GM12878 (cell line): Measurements from ENCODE around the gene DTNA. TPM values are rescaled to one million over a fixed set of nuclear protein-coding genes. Genes with fewer than 3 reads are reported as not detected.

ENCODE experiments used
- ATAC-seq: fragments of 200-7000 bp; cut with Tn5 transposase; 3 replicates; pipeline ENCODE4 v1.9.1; 2020; ENCODE audit warnings: mild to moderate bottlenecking, moderate library complexity
- BruUV-seq: library from RNA; stranded (reverse); fragments of 400-500 nt; replicated peaks from 2 replicates; lab custom pipeline; 2021; lab: Mats Ljungman, UMichigan
- CTCF ChIA-PET: fragments of 300-600 bp; sonication (Branson Sonifier 250); formaldehyde crosslinking; extraction: SDS; loops from one replicate; lab custom pipeline; 2021; ENCODE audit warnings: inconsistent platforms; lab: Yijun Ruan, JAX
- POLR2A ChIA-PET: fragments of 350-600 bp; formaldehyde crosslinking; extraction: SDS; loops from one replicate; lab custom pipeline; 2021; ENCODE audit warnings: inconsistent platforms; lab: Charles Lee
- RAD21 ChIA-PET: fragments of 300-600 bp; sonication (Branson Sonifier 250); formaldehyde crosslinking; loops from one replicate; lab custom pipeline; 2023; ENCODE audit warnings: antibody characterized with exemption; ENCODE audit not compliant: unreplicated experiment; lab: Charles Lee
- SMC1A ChIA-PET: fragments of 300-600 bp; sonication (Branson Sonifier 250); formaldehyde crosslinking; loops from one replicate; lab custom pipeline; 2023; ENCODE audit not compliant: unreplicated experiment, uncharacterized antibody; lab: Charles Lee
- DNase-seq: peaks from one replicate; pipeline ENCODE4 v3.0.0-alpha.2; 2011; ENCODE audit warnings: low read depth, low spot score
- FAIRE-seq: peaks from 3 replicates; lab custom pipeline; 2011; peaks lifted over from hg19 to GRCh38; lab: Jason Lieb, UNC
- H2AFZ ChIP-seq: 2 replicates; pipeline ENCODE4 v1.6.0; 2011; ENCODE audit warnings: low read depth, low read length, control low read depth; ENCODE audit not compliant: control insufficient read depth
- H3K27ac ChIP-seq: 2 replicates; pipeline ENCODE4 v1.5.1; 2011; ENCODE audit warnings: control low read depth; ENCODE audit not compliant: control insufficient read depth, insufficient read depth
- H3K27me3 ChIP-seq, 2 experiments: replicated peaks in 1 of 2; 2 replicates each; pipeline versions ENCODE4 v1.6.0 to v1.6.1; 2011; ENCODE audit warnings: low read length in 1 of 2; ENCODE audit not compliant: control insufficient read depth in 2 of 2, insufficient read depth in 2 of 2
- H3K36me3 ChIP-seq, 2 experiments: 2 replicates each; pipeline ENCODE4 v1.5.1; 2011; ENCODE audit warnings: low read length in 1 of 2; ENCODE audit not compliant: control insufficient read depth in 2 of 2, insufficient read depth in 2 of 2
- H3K4me1 ChIP-seq: 2 replicates; pipeline ENCODE4 v1.6.1; 2011; ENCODE audit warnings: mild to moderate bottlenecking, low read length, moderate library complexity, mixed read lengths; ENCODE audit not compliant: control insufficient read depth, insufficient read depth
- H3K4me2 ChIP-seq: 2 replicates; pipeline ENCODE4 v1.6.0; 2011; ENCODE audit warnings: control low read depth; ENCODE audit not compliant: control insufficient read depth, insufficient read depth
- H3K4me3 ChIP-seq: fragments of 200-600 bp; sonication (generic); 2 replicates; pipeline ENCODE4 v1.5.1; 2016
- H3K79me2 ChIP-seq: 2 replicates; pipeline ENCODE4 v1.6.0; 2011; ENCODE audit warnings: low read length; ENCODE audit not compliant: control insufficient read depth, insufficient read depth
- H3K9ac ChIP-seq: 2 replicates; pipeline ENCODE4 v1.8.0; 2011; ENCODE audit warnings: low read length, control low read depth, mixed read lengths; ENCODE audit not compliant: control insufficient read depth, insufficient read depth
- H3K9me3 ChIP-seq: replicated peaks from 3 replicates; pipeline ENCODE4 v1.5.1; 2011; ENCODE audit warnings: mild to moderate bottlenecking, low read length; ENCODE audit not compliant: control insufficient read depth, insufficient read depth
- H4K20me1 ChIP-seq: 2 replicates; pipeline ENCODE4 v1.6.0; 2011; ENCODE audit not compliant: control insufficient read depth, insufficient read depth
- CEBPB ChIP-seq, 2 experiments: fragments of 150-350 bp in 1 of 2; IDR thresholded peaks; 2 replicates each; pipeline ENCODE4 v1.6.1; 2012 to 2014; ENCODE audit warnings: low read depth in 2 of 2, low read length in 2 of 2, borderline replicate concordance in 1 of 2, inconsistent platforms in 1 of 2
- E4F1 ChIP-seq: fragments of 450-650 bp; IDR thresholded peaks from 2 replicates; pipeline ENCODE4 v1.6.1; 2018; ENCODE audit warnings: borderline replicate concordance, mild to moderate bottlenecking; ENCODE audit not compliant: partially characterized antibody
- MTA3 ChIP-seq: IDR thresholded peaks from 2 replicates; pipeline ENCODE4 v1.6.1; 2012; ENCODE audit warnings: low read length, inconsistent platforms, borderline replicate concordance
- NBN ChIP-seq: fragments of 450-650 bp; IDR thresholded peaks from 2 replicates; pipeline ENCODE4 v1.6.1; 2016
- NFIC ChIP-seq: IDR thresholded peaks from 2 replicates; pipeline ENCODE4 v1.6.1; 2012; ENCODE audit warnings: low read depth, mild to moderate bottlenecking, inconsistent platforms, low read length, moderate library complexity
- RBBP5 ChIP-seq: fragments of 200-600 bp; sonication (generic); conservative IDR thresholded peaks from 2 replicates; pipeline ENCODE4 v1.6.1; 2016
- RUNX3 ChIP-seq: IDR thresholded peaks from 2 replicates; pipeline ENCODE4 v1.6.1; 2012; ENCODE audit warnings: low read length, inconsistent platforms
- SPI1 ChIP-seq: IDR thresholded peaks from 2 replicates; pipeline ENCODE4 v1.6.1; 2011; ENCODE audit warnings: low read depth, mild to moderate bottlenecking, low read length, moderate library complexity, borderline replicate concordance; ENCODE audit not compliant: insufficient read depth
- TCF12 ChIP-seq: IDR thresholded peaks from 2 replicates; pipeline ENCODE4 v1.6.1; 2011; ENCODE audit warnings: low read depth, mild to moderate bottlenecking, low read length
- TCF7 ChIP-seq: IDR thresholded peaks from 2 replicates; pipeline ENCODE4 v1.6.1; 2014; ENCODE audit warnings: antibody characterized with exemption, borderline replicate concordance
- ZNF384 ChIP-seq: IDR thresholded peaks from 2 replicates; pipeline ENCODE4 v1.6.1; 2012; ENCODE audit warnings: low read depth, mild to moderate bottlenecking, low read length, improper control_type of control experiment, borderline replicate concordance
- ZNF622 ChIP-seq: fragments of 450-650 bp; IDR thresholded peaks from 2 replicates; pipeline ENCODE4 v1.6.1; 2017; ENCODE audit warnings: mild to moderate bottlenecking, inconsistent platforms
- WGBS: methylation state at CpG from one replicate; pipeline ENCODE4 v1.1.6; 2016; ENCODE audit warnings: low lambda C conversion rate; ENCODE audit not compliant: insufficient replicate concordance, insufficient coverage; ENCODE audit errors: missing lambda C conversion rate; 5-methylcytosine and 5-hydroxymethylcytosine counted together
- in situ Hi-C: fragments of 300-500 bp; cut with MboI; formaldehyde crosslinking; loops from 9 replicates; pipeline ENCODE4 v1.14.3; 2018; ENCODE audit warnings: mixed read lengths
- intact Hi-C: fragments of 100-400 bp; cut with micrococcal nuclease; formaldehyde crosslinking; loops from one replicate; pipeline ENCODE4 v1.14.2; 2022; ENCODE audit not compliant: unreplicated experiment
- polyA plus RNA-seq, 11 experiments: library from polyadenylated mRNA; depleted of rRNA in 4 of 11; unstranded in 6 of 11; stranded (reverse) in 5 of 11; fragments of >200 nt; fragmentation: Nextera tagmentation in 4 of 11; fragmentation: Illumina TruSeq in 1 of 11; extraction: Ambion mirVana in 4 of 11; extraction: Trizol in 1 of 11; gene quantifications; 1 replicate in 1 of 11; 2 replicates in 10 of 11; pipeline versions ENCODE4 v1.2.1 to v1.2.3, GENCODE V29; 2011 to 2016; ENCODE audit warnings: inconsistent platforms in 2 of 11, missing spikeins in 2 of 11, low read depth in 1 of 11
- total RNA-seq, 4 experiments: library from RNA; depleted of rRNA in 3 of 4; stranded (reverse); fragments of >200 nt in 3 of 4; fragmentation: Illumina TruSeq in 1 of 4; extraction: Trizol in 1 of 4; gene quantifications; 2 replicates each; pipeline versions ENCODE4 v1.2.1 to v1.2.3, GENCODE V29; 2013 to 2021
- TF ChIP-seq, protein P1 (sequence below), 3 experiments: IDR thresholded peaks in 2 of 3; conservative IDR thresholded peaks in 1 of 3; 2 replicates each; pipeline ENCODE4 v1.5.1; 2011; ENCODE audit warnings: low read depth in 3 of 3, low read length in 3 of 3, mild to moderate bottlenecking in 3 of 3, control low read depth in 2 of 3, moderate library complexity in 2 of 3, inconsistent platforms in 1 of 3, mixed read lengths in 1 of 3; ENCODE audit not compliant: control insufficient read depth in 2 of 3, insufficient read depth in 1 of 3; ENCODE audit errors: extremely low read depth in 1 of 3

DTNA gene
- total and polyA plus RNA-seq, 10 of the 15 experiments (the other 5 are each of a cell fraction or from before 2014, with no cell fraction given), result 0.26 to 8.6 (median 0.53) TPM

- in situ Hi-C loops (no loop called here), intact Hi-C loops (no loop called here)
- H3K4me2 ChIP-seq, result no peak overlapping the region
- H3K9me3 ChIP-seq, result no peaks in the 10 kb centered on the region
- FAIRE-seq, result no peak
- H3K27me3 ChIP-seq, result peaks cover 0 to 2% of the 10 kb centered on the region in 2 experiments; a peak in 1 of 4 replicates
- ChIA-PET CTCF (interaction anchor here (1.1 to 4.0 kb wide), 4 partner anchors 9 to 112 kb away, joined by 3 to 16 read pairs (median 4); no protein-coding TSS in a partner anchor), POLR2A (interaction anchor here (0.6 kb wide), 1 partner anchor 442 kb away, joined by 3 read pairs; no protein-coding TSS in a partner anchor), RAD21 (interaction anchor here (1.3 to 1.6 kb wide), 2 partner anchors 9 to 43 kb away, joined by 3 to 7 read pairs; no protein-coding TSS in a partner anchor)
- no peak overlapping the region for H3K9ac ChIP-seq
- 3% methylated on average over 2 of the region's 2 CpGs for WGBS
- no peaks in the 10 kb centered on the region for H3K36me3 ChIP-seq
- H3K79me2 ChIP-seq, result no peaks in the 10 kb centered on the region
- no peaks in the 10 kb centered on the region for H3K4me1 ChIP-seq
- no peak overlapping the region for H2AFZ ChIP-seq
- peak; percentile 43; the same call in 2 of the 3 replicates for ATAC-seq
- no peak for TF ChIP-seq ZNF384
- TF ChIP-seq, all 136 proteins: peak for 0
- no peak overlapping the region for H3K4me3 ChIP-seq
- DNase-seq, result no peak
- BruUV-seq, result no TSS peak
- no peaks in the 10 kb centered on the region for H4K20me1 ChIP-seq
- SMC1A ChIA-PET, result interaction anchor here (0.7 to 1.9 kb wide), 7 partner anchors 11 to 420 kb away, joined by 3 to 6 read pairs (median 3); no protein-coding TSS in a partner anchor
- no peak overlapping the region for H3K27ac ChIP-seq
Measured at GRCh38 chr18:34772887-34773286, 62.8 kb downstream of the DTNA start.

GRCh38 chr18:34773378-34773777 lies 63.3 kb downstream of the DTNA start:
- 0% methylated on average over 2 of the region's 2 CpGs for WGBS
- H3K36me3 ChIP-seq, result no peaks in the 10 kb centered on the region
- FAIRE-seq (no peak), ATAC-seq (no peak), DNase-seq (no peak)
- H4K20me1 ChIP-seq, result no peaks in the 10 kb centered on the region
- H2AFZ ChIP-seq, result no peak overlapping the region
- ChIA-PET SMC1A (interaction anchor here (0.8 to 1.5 kb wide), 5 partner anchors 10 to 112 kb away, joined by 3 to 5 read pairs (median 4); no protein-coding TSS in a partner anchor), CTCF (interaction anchor here (0.8 to 4.0 kb wide), 5 partner anchors 9 to 650 kb away, joined by 3 to 16 read pairs (median 3); no protein-coding TSS in a partner anchor), POLR2A (no interaction called here), RAD21 (no interaction called here)
- TF ChIP-seq TCF7, result no peak
- TF ChIP-seq MTA3, result no peak
- TF ChIP-seq SPI1, result no peak
- TF ChIP-seq, protein P1, sequence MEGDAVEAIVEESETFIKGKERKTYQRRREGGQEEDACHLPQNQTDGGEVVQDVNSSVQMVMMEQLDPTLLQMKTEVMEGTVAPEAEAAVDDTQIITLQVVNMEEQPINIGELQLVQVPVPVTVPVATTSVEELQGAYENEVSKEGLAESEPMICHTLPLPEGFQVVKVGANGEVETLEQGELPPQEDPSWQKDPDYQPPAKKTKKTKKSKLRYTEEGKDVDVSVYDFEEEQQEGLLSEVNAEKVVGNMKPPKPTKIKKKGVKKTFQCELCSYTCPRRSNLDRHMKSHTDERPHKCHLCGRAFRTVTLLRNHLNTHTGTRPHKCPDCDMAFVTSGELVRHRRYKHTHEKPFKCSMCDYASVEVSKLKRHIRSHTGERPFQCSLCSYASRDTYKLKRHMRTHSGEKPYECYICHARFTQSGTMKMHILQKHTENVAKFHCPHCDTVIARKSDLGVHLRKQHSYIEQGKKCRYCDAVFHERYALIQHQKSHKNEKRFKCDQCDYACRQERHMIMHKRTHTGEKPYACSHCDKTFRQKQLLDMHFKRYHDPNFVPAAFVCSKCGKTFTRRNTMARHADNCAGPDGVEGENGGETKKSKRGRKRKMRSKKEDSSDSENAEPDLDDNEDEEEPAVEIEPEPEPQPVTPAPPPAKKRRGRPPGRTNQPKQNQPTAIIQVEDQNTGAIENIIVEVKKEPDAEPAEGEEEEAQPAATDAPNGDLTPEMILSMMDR (IDR thresholded peaks at IDR 0.05 in 2 of 3, conservative IDR thresholded peaks at IDR 0.05 in 1 of 3; ENCODE audit: control insufficient read depth in 2 of 3, extremely low read depth in 1 of 3, insufficient read depth in 1 of 3, low read depth in 3 of 3, low read length in 3 of 3), result no peak
- no peak for TF ChIP-seq CEBPB (IDR thresholded peaks at IDR 0.05; ENCODE audit: borderline replicate concordance in 1 of 2, low read depth in 2 of 2, low read length in 2 of 2)
- TF ChIP-seq ZNF622, result no peak
- no peak for TF ChIP-seq NFIC
- no peak for TF ChIP-seq E4F1
- TF ChIP-seq RUNX3, result no peak
- no peak for TF ChIP-seq RBBP5
- no peak for TF ChIP-seq TCF12
- TF ChIP-seq NBN, result no peak
- H3K4me2 ChIP-seq, result no peak overlapping the region
- no TSS peak for BruUV-seq
- H3K4me3 ChIP-seq, result no peak overlapping the region
- in situ Hi-C loops, result no loop called here
- no peaks in the 10 kb centered on the region for H3K79me2 ChIP-seq
- H3K9me3 ChIP-seq, result no peaks in the 10 kb centered on the region
- intact Hi-C loops, result no loop called here
- peaks cover 0 to 2% of the 10 kb centered on the region in 2 experiments; a peak in 1 of 4 replicates for H3K27me3 ChIP-seq
- no peaks in the 10 kb centered on the region for H3K4me1 ChIP-seq
- H3K9ac ChIP-seq, result no peak overlapping the region
- no peak overlapping the region for H3K27ac ChIP-seq
